ENCODE measurements around the gene MSANTD1. TPM values are rescaled to one million over a fixed set of nuclear protein-coding genes. Genes with fewer than 3 reads are reported as not detected.

Gene MSANTD1
- total RNA-seq, 1 experiment from 2014 or later: 1.4 TPM

GRCh38 chr4:3253808-3254207, 4.8 kb downstream of the MSANTD1 start:
- intact Hi-C loops (cut with micrococcal nuclease; ENCODE audit: unreplicated experiment): no loop called here
- H3K9me3 Mint-ChIP-seq (ENCODE audit: low read depth, unreplicated experiment): no peaks in the 10 kb centered on the region
- no peak for DNase-seq
- no peaks in the 10 kb centered on the region for H3K36me3 Mint-ChIP-seq (ENCODE audit: insufficient read depth, unreplicated experiment)
- H3K4me3 Mint-ChIP-seq (ENCODE audit: low read depth, unreplicated experiment): no peak overlapping the region
- BruUV-seq (replicated peaks): no TSS peak
- CTCF ChIA-PET: no interaction called here
- H3K27ac Mint-ChIP-seq (ENCODE audit: unreplicated experiment): no peak overlapping the region
- no peaks in the 10 kb centered on the region for H3K27me3 Mint-ChIP-seq (ENCODE audit: unreplicated experiment)
- no peaks in the 10 kb centered on the region for H3K4me1 Mint-ChIP-seq (ENCODE audit: low read depth, unreplicated experiment)
- TF ChIP-seq, protein P1, sequence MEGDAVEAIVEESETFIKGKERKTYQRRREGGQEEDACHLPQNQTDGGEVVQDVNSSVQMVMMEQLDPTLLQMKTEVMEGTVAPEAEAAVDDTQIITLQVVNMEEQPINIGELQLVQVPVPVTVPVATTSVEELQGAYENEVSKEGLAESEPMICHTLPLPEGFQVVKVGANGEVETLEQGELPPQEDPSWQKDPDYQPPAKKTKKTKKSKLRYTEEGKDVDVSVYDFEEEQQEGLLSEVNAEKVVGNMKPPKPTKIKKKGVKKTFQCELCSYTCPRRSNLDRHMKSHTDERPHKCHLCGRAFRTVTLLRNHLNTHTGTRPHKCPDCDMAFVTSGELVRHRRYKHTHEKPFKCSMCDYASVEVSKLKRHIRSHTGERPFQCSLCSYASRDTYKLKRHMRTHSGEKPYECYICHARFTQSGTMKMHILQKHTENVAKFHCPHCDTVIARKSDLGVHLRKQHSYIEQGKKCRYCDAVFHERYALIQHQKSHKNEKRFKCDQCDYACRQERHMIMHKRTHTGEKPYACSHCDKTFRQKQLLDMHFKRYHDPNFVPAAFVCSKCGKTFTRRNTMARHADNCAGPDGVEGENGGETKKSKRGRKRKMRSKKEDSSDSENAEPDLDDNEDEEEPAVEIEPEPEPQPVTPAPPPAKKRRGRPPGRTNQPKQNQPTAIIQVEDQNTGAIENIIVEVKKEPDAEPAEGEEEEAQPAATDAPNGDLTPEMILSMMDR (IDR thresholded peaks at IDR 0.05; ENCODE audit: unreplicated experiment): no peak

GRCh38 chr4:3254302-3255131, 5.6 kb downstream of the MSANTD1 start:
- Mint-ChIP-seq H3K4me1 (ENCODE audit: low read depth, unreplicated experiment) (no peaks in the 10 kb centered on the region), H3K27me3 (ENCODE audit: unreplicated experiment) (no peaks in the 10 kb centered on the region), H3K36me3 (ENCODE audit: insufficient read depth, unreplicated experiment) (no peaks in the 10 kb centered on the region), H3K27ac (ENCODE audit: unreplicated experiment) (no peak overlapping the region), H3K9me3 (ENCODE audit: low read depth, unreplicated experiment) (no peaks in the 10 kb centered on the region), H3K4me3 (ENCODE audit: low read depth, unreplicated experiment) (no peak overlapping the region)
- CTCF ChIA-PET: interaction anchor here (0.9 kb wide), 1 partner anchor 16 kb away, joined by 3 read pairs; no protein-coding TSS in a partner anchor
- intact Hi-C loops (cut with micrococcal nuclease; ENCODE audit: unreplicated experiment): no loop called here
- TF ChIP-seq, protein P1 (IDR thresholded peaks at IDR 0.05; ENCODE audit: unreplicated experiment): no peak
- no peak for DNase-seq
- BruUV-seq (replicated peaks): no TSS peak

DNA sequence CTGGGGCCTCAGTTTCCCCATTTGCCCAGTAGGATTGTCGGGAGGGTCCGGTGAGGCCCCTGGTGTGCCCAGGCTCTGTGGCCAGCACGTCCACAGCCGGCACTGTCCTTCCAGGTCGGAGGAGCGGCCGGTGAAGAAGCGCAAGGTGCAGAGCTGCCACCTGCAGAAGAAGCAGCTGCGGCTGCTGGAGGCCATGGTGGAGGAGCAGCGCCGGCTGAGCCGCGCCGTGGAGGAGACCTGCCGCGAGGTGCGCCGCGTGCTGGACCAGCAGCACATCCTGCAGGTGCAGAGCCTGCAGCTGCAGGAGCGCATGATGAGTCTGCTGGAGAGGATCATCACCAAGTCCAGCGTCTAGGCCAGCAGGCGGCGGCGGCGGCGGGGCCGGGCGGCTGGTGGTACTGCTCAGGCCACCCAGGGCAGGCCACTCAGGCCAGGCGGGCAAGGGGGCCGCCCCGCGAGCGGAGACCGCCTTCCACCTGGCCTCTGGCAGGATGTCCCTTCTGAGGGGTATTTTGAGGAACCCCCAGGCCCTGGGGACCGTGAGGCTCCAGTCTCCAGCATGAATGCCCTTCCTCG, 6.7 kb downstream of the MSANTD1 start:
- BruUV-seq (replicated peaks): no TSS peak
- H3K4me3 Mint-ChIP-seq (ENCODE audit: low read depth, unreplicated experiment): no peak overlapping the region
- CTCF ChIA-PET: interaction anchor here (0.9 kb wide), 1 partner anchor 15 kb away, joined by 3 read pairs; no protein-coding TSS in a partner anchor

DNA sequence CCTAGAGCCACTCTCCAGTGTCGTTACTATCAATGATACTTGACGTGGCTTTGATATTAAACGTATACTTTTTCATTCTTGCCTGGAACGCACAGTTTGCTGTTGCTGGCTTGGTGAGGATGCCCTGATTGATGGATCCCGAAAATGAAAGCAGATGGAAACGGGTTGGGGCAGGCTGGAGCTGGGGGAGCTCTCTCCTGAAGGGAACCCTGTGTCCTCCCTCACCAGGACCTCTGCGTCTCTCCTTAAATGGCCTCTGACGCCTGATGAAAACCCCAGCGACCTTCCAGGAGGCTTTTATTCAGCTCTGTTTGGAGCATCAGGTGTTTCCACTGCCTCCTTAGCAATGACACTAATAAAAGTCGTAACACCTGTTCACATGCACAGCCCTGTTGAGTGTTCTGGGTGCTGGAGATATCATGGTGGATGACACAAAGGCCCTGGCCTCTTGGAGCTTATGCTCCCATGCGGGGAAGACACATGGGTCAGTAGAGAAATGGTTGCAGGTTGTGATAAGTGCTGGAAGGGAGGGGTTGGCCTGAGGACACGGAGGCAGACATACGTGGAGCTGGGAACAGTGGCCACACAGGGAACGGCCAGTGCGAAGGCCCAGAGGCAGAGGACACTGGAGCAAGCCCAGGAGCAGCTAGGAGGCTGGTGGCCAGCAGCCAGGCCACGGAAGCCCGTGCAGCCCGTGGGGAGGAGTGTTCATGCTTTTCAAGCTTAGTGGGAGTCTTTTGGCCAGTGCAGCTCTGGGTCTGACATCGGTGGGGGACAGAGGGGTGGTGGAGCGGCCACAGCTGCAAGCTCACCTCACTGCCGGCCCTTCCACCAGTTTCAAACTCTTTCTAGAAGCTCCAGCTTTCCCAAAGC, 7.5 kb downstream of the MSANTD1 start:
- DNase-seq: no peak
- Mint-ChIP-seq H3K27me3 (ENCODE audit: unreplicated experiment) (no peaks in the 10 kb centered on the region), H3K9me3 (ENCODE audit: low read depth, unreplicated experiment) (no peaks in the 10 kb centered on the region), H3K4me3 (ENCODE audit: low read depth, unreplicated experiment) (no peak overlapping the region), H3K36me3 (ENCODE audit: insufficient read depth, unreplicated experiment) (no peaks in the 10 kb centered on the region), H3K27ac (ENCODE audit: unreplicated experiment) (no peak overlapping the region), H3K4me1 (ENCODE audit: low read depth, unreplicated experiment) (no peaks in the 10 kb centered on the region)
- CTCF ChIA-PET: no interaction called here
- intact Hi-C loops (cut with micrococcal nuclease; ENCODE audit: unreplicated experiment): no loop called here
- BruUV-seq (replicated peaks): no TSS peak
- TF ChIP-seq, protein P1 (IDR thresholded peaks at IDR 0.05; ENCODE audit: unreplicated experiment): no peak

More for the DNA sequence above, 6.7 kb downstream of the MSANTD1 start:
- Mint-ChIP-seq H3K27ac (ENCODE audit: unreplicated experiment) (no peak overlapping the region), H3K4me1 (ENCODE audit: low read depth, unreplicated experiment) (no peaks in the 10 kb centered on the region), H3K36me3 (ENCODE audit: insufficient read depth, unreplicated experiment) (no peaks in the 10 kb centered on the region), H3K9me3 (ENCODE audit: low read depth, unreplicated experiment) (no peaks in the 10 kb centered on the region), H3K27me3 (ENCODE audit: unreplicated experiment) (no peaks in the 10 kb centered on the region)
- intact Hi-C loops (cut with micrococcal nuclease; ENCODE audit: unreplicated experiment): no loop called here
- no peak for DNase-seq
- TF ChIP-seq, protein P1 (IDR thresholded peaks at IDR 0.05; ENCODE audit: unreplicated experiment): no peak

Data from Calu3 (cell line).